Gastrocnemius medialis (tissue), 4 donors: ENCODE results near the gene POLR3E. TPM values are rescaled to one million over a fixed set of nuclear protein-coding genes. Genes with fewer than 3 reads are reported as not detected.

ENCODE experiments used
- ATAC-seq, 2 donors: fragments of 150-250 bp; one replicate each; pipeline ENCODE4 v1.9.1; 2016
- DNase-seq, 2 donors: peaks; one replicate each; pipeline ENCODE4 v3.0.0-alpha.2; 2019
- H3K27ac ChIP-seq, 4 donors: fragments of 200-600 bp; sonication (generic); 1 replicate in 1 of 4; 2 replicates in 3 of 4; pipeline ENCODE4 v1.5.1; 2016 to 2018; ENCODE audit warnings: mild to moderate bottlenecking in 2 of 4, moderate library complexity in 1 of 4
- H3K27me3 ChIP-seq, 3 donors: fragments of 200-600 bp; sonication (generic) in 2 of 3; 1 replicate in 1 of 3; 2 replicates in 2 of 3; pipeline versions ENCODE4 v1.5.1 to v1.6.0; 2016 to 2019; ENCODE audit warnings: mild to moderate bottlenecking in 1 of 3, moderate library complexity in 1 of 3
- H3K36me3 ChIP-seq, 2 donors: fragments of 200-600 bp; sonication (generic) in 1 of 2; one replicate each; pipeline ENCODE4 v1.5.1; 2017 to 2018
- H3K4me1 ChIP-seq, 2 donors: fragments of 200-600 bp; sonication (generic) in 1 of 2; one replicate each; pipeline ENCODE4 v1.5.1; 2016 to 2017; ENCODE audit warnings: mild to moderate bottlenecking in 2 of 2
- H3K4me3 ChIP-seq, 4 donors: fragments of 200-600 bp; sonication (generic) in 3 of 4; 1 replicate in 1 of 4; 2 replicates in 3 of 4; pipeline ENCODE4 v1.5.1; 2016 to 2019; ENCODE audit warnings: mild to moderate bottlenecking in 2 of 4
- H3K9me3 ChIP-seq, 3 donors: fragments of 200-600 bp; sonication (generic) in 2 of 3; 1 replicate in 1 of 3; 2 replicates in 2 of 3; pipeline ENCODE4 v1.5.1; 2016 to 2019
- POLR2A ChIP-seq, 2 donors: fragments of 450-650 bp; IDR thresholded peaks; one replicate each; pipeline ENCODE4 v1.6.1; 2017; ENCODE audit warnings: antibody characterized with exemption in 2 of 2, mild to moderate bottlenecking in 2 of 2, moderate library complexity in 2 of 2
- in situ Hi-C, 4 donors: fragments of 200-750 bp; cut with MboI; loops; one replicate each; pipeline versions ENCODE4 v1.15.0 to v1.8.0; 2017; ENCODE audit warnings: low sequenced_read_pairs in 4 of 4
- intact Hi-C: fragments of 100-400 bp; cut with DNase I; formaldehyde crosslinking; loops from one replicate; pipeline ENCODE4 v1.15.1; 2023; ENCODE audit warnings: low total_unique reads
- total RNA-seq, 4 donors: library from RNA; depleted of rRNA; stranded (reverse); fragments of >200 nt; gene quantifications; one replicate each; pipeline versions ENCODE4 v1.1.0 to v1.2.3, GENCODE V29; 2016
- TF ChIP-seq, protein P1 (sequence below), 5 experiments: fragments of 450-650 bp in 3 of 5; fragments of 200-600 bp in 2 of 5; sonication (generic) in 2 of 5; IDR thresholded peaks in 4 of 5; conservative IDR thresholded peaks in 1 of 5; 1 replicate in 4 of 5; 2 replicates in 1 of 5; pipeline ENCODE4 v1.5.1; 2016 to 2019; ENCODE audit warnings: antibody characterized with exemption in 5 of 5, mild to moderate bottlenecking in 3 of 5, moderate library complexity in 3 of 5

POLR3E gene
- total RNA-seq, 4 donors from 2014 or later: 105 to 182 (median 116) TPM

DNA sequence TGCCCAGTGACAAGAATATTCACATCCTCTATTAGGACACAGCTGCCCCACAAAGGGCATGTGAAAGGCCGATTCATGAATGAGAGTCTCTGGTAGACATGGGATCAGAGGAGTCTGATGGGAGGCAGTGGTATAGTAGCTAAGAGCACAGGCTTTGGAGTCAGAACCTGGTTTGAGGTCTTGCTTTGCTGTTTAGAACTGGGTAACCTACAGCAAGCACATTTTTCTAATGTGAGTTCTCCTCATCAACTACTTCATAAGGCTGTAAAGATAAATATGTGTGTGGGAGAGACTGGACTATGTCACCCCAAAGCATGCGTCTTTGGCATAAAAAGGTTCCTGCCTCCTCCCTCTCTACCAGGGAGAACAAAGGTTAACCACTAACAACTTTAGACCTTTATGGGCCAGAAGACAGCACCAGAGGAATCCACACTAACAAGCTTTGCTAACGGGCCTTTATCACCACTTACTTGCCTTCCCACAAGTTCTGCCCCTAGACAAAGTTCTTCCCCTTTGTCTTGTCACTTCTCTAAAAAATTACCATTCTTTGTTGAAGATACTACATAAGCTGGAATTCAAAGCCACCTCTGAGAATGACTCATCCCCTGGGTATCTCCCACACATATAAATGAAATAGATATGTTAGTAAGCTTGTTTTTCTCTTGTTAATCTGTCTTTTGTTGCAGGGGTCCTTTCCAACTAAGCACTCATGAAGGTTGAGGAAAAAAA lies 56.1 kb downstream of the POLR3E start:
- Histone ChIP-seq H3K27me3 (no peaks in the 10 kb centered on the region), H3K36me3 (peaks cover 0 to 12% of the 10 kb centered on the region in 2 donors), H3K4me3 (no peak overlapping the region), H3K27ac (no peak overlapping the region), H3K9me3 (no peaks in the 10 kb centered on the region), H3K4me1 (no peaks in the 10 kb centered on the region)
- in situ Hi-C loops: no loop called here
- DNase-seq: no peak
- ATAC-seq: no peak
- intact Hi-C loops: no loop called here
- TF ChIP-seq, protein P1, sequence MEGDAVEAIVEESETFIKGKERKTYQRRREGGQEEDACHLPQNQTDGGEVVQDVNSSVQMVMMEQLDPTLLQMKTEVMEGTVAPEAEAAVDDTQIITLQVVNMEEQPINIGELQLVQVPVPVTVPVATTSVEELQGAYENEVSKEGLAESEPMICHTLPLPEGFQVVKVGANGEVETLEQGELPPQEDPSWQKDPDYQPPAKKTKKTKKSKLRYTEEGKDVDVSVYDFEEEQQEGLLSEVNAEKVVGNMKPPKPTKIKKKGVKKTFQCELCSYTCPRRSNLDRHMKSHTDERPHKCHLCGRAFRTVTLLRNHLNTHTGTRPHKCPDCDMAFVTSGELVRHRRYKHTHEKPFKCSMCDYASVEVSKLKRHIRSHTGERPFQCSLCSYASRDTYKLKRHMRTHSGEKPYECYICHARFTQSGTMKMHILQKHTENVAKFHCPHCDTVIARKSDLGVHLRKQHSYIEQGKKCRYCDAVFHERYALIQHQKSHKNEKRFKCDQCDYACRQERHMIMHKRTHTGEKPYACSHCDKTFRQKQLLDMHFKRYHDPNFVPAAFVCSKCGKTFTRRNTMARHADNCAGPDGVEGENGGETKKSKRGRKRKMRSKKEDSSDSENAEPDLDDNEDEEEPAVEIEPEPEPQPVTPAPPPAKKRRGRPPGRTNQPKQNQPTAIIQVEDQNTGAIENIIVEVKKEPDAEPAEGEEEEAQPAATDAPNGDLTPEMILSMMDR (IDR thresholded peaks at IDR 0.05 in 4 of 5, conservative IDR thresholded peaks at IDR 0.05 in 1 of 5): no peak
- TF ChIP-seq POLR2A (IDR thresholded peaks at IDR 0.05): no peak

DNA sequence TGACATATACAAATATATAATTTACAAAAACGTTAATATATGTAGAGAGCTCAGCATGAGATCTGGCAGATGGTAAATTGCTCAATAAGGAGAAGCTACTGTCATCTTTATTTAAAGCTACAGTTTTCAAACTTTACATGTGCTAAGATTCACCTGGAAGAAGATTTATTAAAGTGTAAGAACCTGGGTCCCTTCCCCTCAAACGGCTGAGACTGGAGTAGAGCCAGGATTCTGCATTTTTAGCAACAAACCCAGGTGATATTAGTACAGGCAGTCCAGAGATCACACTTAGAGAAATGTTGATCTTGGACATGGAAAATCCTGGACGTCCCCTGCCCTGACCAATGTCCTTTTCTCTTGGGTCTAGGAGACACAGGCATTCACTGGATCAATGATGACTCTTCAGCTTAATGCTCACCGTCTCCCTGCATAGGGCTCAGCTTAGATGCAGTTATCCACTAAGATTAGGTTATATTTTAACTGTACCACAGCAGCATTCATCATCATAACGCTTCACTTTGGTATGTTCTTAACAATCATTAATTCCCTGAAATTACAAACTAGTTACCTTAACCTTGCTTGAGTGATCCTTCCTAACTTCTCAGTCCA lies 56.8 kb downstream of the POLR3E start:
- Histone ChIP-seq H3K36me3 (peaks cover 0 to 5% of the 10 kb centered on the region in 2 donors), H3K4me3 (no peak overlapping the region), H3K9me3 (no peaks in the 10 kb centered on the region), H3K4me1 (no peaks in the 10 kb centered on the region), H3K27me3 (no peaks in the 10 kb centered on the region), H3K27ac (no peak overlapping the region)
- intact Hi-C loops: no loop called here
- in situ Hi-C loops: no loop called here
- DNase-seq (no peak), ATAC-seq (no peak)
- no peak for TF ChIP-seq POLR2A (IDR thresholded peaks at IDR 0.05)
- TF ChIP-seq, protein P1 (IDR thresholded peaks at IDR 0.05 in 4 of 5, conservative IDR thresholded peaks at IDR 0.05 in 1 of 5): no peak

DNA sequence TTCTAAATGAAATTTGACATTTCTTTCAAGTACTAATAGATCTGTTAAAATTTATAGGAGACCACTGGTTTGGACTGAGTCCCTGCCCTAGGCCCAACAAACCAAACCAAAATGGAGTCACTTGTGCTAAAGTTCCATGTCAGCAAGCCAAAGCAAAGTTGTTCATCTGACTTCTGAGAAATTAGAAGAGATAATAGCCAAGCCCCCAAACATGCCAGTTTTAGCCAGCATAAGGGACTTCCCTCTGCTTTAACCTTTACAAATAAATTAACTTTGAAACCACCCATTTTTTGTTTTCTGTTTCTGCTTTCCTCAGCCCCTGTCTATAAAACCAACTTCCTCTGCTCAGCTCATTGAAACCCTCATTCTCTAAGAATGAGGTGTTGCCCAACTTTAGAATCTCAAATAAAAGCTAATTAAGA lies 58.3 kb downstream of the POLR3E start:
- no peaks in the 10 kb centered on the region for H3K27me3 ChIP-seq
- no peaks in the 10 kb centered on the region for H3K4me1 ChIP-seq
- H3K4me3 ChIP-seq: no peak overlapping the region
- H3K36me3 ChIP-seq: no peaks in the 10 kb centered on the region
- ATAC-seq: no peak
- intact Hi-C loops (no loop called here), in situ Hi-C loops (no loop called here)
- DNase-seq: no peak
- H3K27ac ChIP-seq: no peak overlapping the region
- TF ChIP-seq, protein P1 (IDR thresholded peaks at IDR 0.05 in 4 of 5, conservative IDR thresholded peaks at IDR 0.05 in 1 of 5): no peak
- TF ChIP-seq POLR2A (IDR thresholded peaks at IDR 0.05): no peak
- no peaks in the 10 kb centered on the region for H3K9me3 ChIP-seq

DNA sequence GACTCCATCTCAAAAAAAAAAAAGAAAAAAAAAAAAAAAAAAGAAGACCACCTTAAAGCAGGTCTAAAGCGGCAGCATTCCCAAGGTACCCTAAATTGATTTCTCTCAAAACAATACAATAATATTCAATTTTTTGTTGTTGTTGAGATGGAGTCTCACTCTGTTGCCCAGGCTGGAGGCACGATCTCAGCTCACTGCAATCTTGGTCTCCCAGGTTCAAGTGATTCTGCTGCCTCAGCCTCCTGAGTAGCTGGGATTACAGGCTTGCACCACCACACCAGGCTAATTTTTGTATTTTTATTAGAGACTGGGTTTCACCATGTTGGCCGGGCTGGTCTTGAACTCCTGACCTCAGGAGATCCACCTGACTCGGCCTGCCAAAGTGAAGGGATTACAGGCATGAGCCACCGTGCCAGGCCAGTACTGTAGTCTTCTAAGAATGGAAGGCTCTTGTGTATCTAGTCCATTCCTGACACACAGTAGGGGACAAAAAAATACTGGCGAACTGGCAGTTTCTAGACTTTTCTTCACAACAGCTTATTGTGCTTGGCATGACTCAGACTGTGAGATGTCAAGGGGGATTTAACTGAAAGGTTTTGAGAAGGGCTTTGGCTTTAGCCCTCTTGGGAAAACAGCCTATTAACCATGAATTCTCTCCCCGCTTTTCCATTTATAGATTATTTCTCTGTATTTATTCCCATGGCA lies 59.9 kb downstream of the POLR3E start:
- intact Hi-C loops: no loop called here

More for the DNA sequence above, 59.9 kb downstream of the POLR3E start:
- no peak overlapping the region for H3K4me3 ChIP-seq
- H3K27me3 ChIP-seq: no peaks in the 10 kb centered on the region
- H3K4me1 ChIP-seq: no peaks in the 10 kb centered on the region
- ATAC-seq (no peak), DNase-seq (no peak)
- H3K27ac ChIP-seq: no peak overlapping the region
- in situ Hi-C loops: no loop called here
- no peaks in the 10 kb centered on the region for H3K9me3 ChIP-seq
- no peaks in the 10 kb centered on the region for H3K36me3 ChIP-seq
- TF ChIP-seq POLR2A (IDR thresholded peaks at IDR 0.05): no peak
- TF ChIP-seq, protein P1 (IDR thresholded peaks at IDR 0.05 in 4 of 5, conservative IDR thresholded peaks at IDR 0.05 in 1 of 5): no peak
